ENCODE results near the gene DMWD.

DNA sequence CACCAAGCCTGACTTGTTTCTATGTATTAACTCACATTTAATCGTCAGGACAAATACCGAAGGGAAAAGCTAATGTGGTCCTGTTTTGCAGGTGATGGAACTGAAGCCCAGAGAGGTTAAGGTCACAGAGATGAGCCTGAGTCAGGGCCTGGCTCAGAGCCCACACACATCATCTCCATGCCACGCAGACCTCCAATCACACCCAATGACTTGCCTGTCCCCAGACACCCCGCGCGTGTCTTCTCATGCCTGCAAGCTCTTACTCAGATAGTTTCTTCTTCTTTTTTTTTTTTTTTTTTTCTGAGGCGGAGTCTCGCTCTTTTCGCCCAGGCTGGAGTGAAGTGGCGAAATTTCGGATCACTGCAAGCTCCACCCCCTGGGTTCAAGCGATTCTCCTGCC, 40.0 kb downstream of the DMWD start:
- TF ChIP-seq EP300 (IDR thresholded peaks at IDR 0.05; ENCODE audit: borderline replicate concordance in 1 of 2, low read depth in 1 of 2, low read length in 1 of 2) = no peak
- TF ChIP-seq, protein P1, sequence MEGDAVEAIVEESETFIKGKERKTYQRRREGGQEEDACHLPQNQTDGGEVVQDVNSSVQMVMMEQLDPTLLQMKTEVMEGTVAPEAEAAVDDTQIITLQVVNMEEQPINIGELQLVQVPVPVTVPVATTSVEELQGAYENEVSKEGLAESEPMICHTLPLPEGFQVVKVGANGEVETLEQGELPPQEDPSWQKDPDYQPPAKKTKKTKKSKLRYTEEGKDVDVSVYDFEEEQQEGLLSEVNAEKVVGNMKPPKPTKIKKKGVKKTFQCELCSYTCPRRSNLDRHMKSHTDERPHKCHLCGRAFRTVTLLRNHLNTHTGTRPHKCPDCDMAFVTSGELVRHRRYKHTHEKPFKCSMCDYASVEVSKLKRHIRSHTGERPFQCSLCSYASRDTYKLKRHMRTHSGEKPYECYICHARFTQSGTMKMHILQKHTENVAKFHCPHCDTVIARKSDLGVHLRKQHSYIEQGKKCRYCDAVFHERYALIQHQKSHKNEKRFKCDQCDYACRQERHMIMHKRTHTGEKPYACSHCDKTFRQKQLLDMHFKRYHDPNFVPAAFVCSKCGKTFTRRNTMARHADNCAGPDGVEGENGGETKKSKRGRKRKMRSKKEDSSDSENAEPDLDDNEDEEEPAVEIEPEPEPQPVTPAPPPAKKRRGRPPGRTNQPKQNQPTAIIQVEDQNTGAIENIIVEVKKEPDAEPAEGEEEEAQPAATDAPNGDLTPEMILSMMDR (IDR thresholded peaks at IDR 0.05) = no peak
- no peak for TF ChIP-seq SMC3 (IDR thresholded peaks at IDR 0.05; ENCODE audit: low read depth, low read length)
- TF ChIP-seq JUND (IDR thresholded peaks at IDR 0.05) = no peak
- TF ChIP-seq EZH2phosphoT487 (IDR thresholded peaks at IDR 0.05; ENCODE audit: borderline replicate concordance, low read depth) = no peak
- TF ChIP-seq GABPA (IDR thresholded peaks at IDR 0.05; ENCODE audit: low read depth) = no peak
- TF ChIP-seq, protein P2, sequence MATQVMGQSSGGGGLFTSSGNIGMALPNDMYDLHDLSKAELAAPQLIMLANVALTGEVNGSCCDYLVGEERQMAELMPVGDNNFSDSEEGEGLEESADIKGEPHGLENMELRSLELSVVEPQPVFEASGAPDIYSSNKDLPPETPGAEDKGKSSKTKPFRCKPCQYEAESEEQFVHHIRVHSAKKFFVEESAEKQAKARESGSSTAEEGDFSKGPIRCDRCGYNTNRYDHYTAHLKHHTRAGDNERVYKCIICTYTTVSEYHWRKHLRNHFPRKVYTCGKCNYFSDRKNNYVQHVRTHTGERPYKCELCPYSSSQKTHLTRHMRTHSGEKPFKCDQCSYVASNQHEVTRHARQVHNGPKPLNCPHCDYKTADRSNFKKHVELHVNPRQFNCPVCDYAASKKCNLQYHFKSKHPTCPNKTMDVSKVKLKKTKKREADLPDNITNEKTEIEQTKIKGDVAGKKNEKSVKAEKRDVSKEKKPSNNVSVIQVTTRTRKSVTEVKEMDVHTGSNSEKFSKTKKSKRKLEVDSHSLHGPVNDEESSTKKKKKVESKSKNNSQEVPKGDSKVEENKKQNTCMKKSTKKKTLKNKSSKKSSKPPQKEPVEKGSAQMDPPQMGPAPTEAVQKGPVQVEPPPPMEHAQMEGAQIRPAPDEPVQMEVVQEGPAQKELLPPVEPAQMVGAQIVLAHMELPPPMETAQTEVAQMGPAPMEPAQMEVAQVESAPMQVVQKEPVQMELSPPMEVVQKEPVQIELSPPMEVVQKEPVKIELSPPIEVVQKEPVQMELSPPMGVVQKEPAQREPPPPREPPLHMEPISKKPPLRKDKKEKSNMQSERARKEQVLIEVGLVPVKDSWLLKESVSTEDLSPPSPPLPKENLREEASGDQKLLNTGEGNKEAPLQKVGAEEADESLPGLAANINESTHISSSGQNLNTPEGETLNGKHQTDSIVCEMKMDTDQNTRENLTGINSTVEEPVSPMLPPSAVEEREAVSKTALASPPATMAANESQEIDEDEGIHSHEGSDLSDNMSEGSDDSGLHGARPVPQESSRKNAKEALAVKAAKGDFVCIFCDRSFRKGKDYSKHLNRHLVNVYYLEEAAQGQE (IDR thresholded peaks at IDR 0.05; ENCODE audit: low read depth, low read length) = no peak

Data from SK-N-SH (cell line).